ENCODE measurements around the gene CLUH.

The CLUH gene

GRCh38 chr17:2711608-2712299 lies at the start of gene CLUH:
TSS of gene CLUH (minus strand) at chr17:2711764. CDS start at chr17:2711661, 103 bp downstream.
- in situ Hi-C loops (cut with MboI; ENCODE audit: low sequenced_read_pairs): no loop called here

- in situ Hi-C loops (cut with MboI; ENCODE audit: low sequenced_read_pairs): no loop called here
These were observed 47.3 kb upstream of the CLUH start for GRCh38 chr17:2758870-2759269.

- in situ Hi-C loops (cut with MboI; ENCODE audit: low sequenced_read_pairs): no loop called here
These were observed 44.5 kb upstream of the CLUH start for GRCh38 chr17:2755891-2756724.

GRCh38 chr17:2751491-2751890 lies 39.9 kb upstream of the CLUH start:
- in situ Hi-C loops (cut with MboI; ENCODE audit: low sequenced_read_pairs): no loop called here

GRCh38 chr17:2750721-2751120 lies 39.2 kb upstream of the CLUH start:
- in situ Hi-C loops (cut with MboI; ENCODE audit: low sequenced_read_pairs): no loop called here

GRCh38 chr17:2749784-2750181 lies 38.2 kb upstream of the CLUH start:
- in situ Hi-C loops (cut with MboI; ENCODE audit: low sequenced_read_pairs): no loop called here

GRCh38 chr17:2749058-2749783 lies 37.7 kb upstream of the CLUH start, which contains the start of gene CCDC92B:
TSS of gene CCDC92B (minus strand) at chr17:2749652. CDS start at chr17:2735145, 14,507 bp downstream.
- in situ Hi-C loops (cut with MboI; ENCODE audit: low sequenced_read_pairs): no loop called here

- in situ Hi-C loops (cut with MboI; ENCODE audit: low sequenced_read_pairs): no loop called here
These were observed 33.9 kb upstream of the CLUH start for GRCh38 chr17:2745317-2746037.

GRCh38 chr17:2737693-2738092 lies 26.1 kb upstream of the CLUH start:
- in situ Hi-C loops (cut with MboI; ENCODE audit: low sequenced_read_pairs): no loop called here

GRCh38 chr17:2736956-2737355 lies 25.4 kb upstream of the CLUH start:
- in situ Hi-C loops (cut with MboI; ENCODE audit: low sequenced_read_pairs): no loop called here

GRCh38 chr17:2735896-2736295 lies 24.3 kb upstream of the CLUH start:
- in situ Hi-C loops (cut with MboI; ENCODE audit: low sequenced_read_pairs): no loop called here

- in situ Hi-C loops (cut with MboI; ENCODE audit: low sequenced_read_pairs): no loop called here
These were observed 23.4 kb upstream of the CLUH start for GRCh38 chr17:2734939-2735338.

GRCh38 chr17:2731807-2732206 lies 20.2 kb upstream of the CLUH start:
- in situ Hi-C loops (cut with MboI; ENCODE audit: low sequenced_read_pairs): no loop called here

- in situ Hi-C loops (cut with MboI; ENCODE audit: low sequenced_read_pairs): no loop called here
These were observed 19.3 kb upstream of the CLUH start for GRCh38 chr17:2730764-2731353.

- in situ Hi-C loops (cut with MboI; ENCODE audit: low sequenced_read_pairs): no loop called here
These were observed 13.2 kb upstream of the CLUH start for GRCh38 chr17:2724784-2725164.

GRCh38 chr17:2723997-2724783 lies 12.6 kb upstream of the CLUH start:
- in situ Hi-C loops (cut with MboI; ENCODE audit: low sequenced_read_pairs): no loop called here

- in situ Hi-C loops (cut with MboI; ENCODE audit: low sequenced_read_pairs): no loop called here
These were observed 12.0 kb upstream of the CLUH start for GRCh38 chr17:2723505-2723996.

- in situ Hi-C loops (cut with MboI; ENCODE audit: low sequenced_read_pairs): no loop called here
These were observed 11.0 kb upstream of the CLUH start for GRCh38 chr17:2722611-2723010.

- in situ Hi-C loops (cut with MboI; ENCODE audit: low sequenced_read_pairs): no loop called here
These were observed 10.0 kb upstream of the CLUH start for GRCh38 chr17:2721603-2722002.

- in situ Hi-C loops (cut with MboI; ENCODE audit: low sequenced_read_pairs): no loop called here
These were observed 8.3 kb upstream of the CLUH start for GRCh38 chr17:2719861-2720260.
